Embryonic facial prominence (tissue), 1 donor: Measurements from ENCODE around the gene KCNQ1.

Experiments used
- DNase-seq: peaks from one replicate; pipeline ENCODE4 v3.0.0-alpha.2; 2016; ENCODE audit errors: extremely low spot score

KCNQ1 gene

DNA sequence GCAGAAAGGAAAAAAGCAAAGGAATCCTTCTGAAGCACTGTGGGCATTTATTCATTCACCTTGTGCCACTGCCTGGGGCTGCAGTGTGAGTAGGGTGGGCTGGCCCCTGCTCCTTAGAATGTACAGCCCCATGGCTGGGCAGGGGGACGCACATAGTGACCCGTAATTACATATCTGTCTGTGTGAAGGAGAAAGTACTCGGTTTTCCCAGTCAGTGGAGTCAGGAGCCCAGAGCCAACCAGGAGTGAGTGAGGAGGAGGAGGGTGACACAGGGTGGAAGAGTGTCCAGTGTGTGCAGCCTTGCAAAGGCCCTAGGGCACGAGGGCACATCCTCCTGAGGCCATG, 348.9 kb downstream of the KCNQ1 start:
- DNase-seq, result no peak

DNA sequence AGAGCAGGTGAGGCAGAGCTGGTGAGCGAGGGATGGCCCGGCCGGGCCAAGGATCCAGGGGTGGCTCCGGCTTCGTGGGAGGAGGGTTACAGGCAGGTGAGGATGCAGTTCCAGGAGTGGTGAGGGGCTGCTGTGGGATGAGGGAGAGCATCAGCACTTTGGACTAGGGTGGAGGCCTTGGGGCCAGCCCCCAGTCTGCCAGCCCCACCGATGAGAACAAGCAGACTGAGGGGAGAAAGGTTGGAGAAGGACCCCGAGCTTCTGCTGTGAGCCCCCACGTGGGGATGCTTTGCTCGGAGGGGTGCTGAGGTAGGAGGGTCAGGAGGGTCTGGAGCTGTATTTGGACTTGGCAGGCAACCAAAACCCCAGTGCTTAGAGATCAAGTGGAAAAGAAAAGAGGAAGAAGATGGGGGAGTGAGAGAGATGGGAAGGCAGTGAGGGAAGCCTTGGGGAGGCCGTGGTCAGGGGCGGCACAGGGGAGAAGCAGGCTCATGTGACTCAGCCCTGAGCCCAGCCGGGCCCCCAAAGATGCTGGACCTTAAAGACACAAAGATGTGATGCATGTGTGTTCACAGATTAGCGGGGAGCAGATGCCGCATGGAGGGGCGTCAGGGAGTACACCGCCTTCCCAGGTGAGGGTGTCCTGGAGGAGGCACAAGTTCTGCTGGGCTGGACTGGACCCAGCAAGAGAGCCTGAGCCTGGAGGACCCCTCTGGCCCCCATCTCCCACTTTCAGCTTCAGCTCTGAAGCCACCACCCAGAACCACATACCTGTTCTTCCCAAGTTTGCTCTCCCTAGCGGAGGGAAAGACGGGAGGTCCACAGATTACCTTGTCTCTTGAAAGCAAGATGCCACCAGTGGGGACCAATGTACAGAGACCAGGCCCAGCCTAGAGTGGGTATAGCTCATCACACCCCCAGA, 349.5 kb downstream of the KCNQ1 start:
- no peak for DNase-seq

DNA sequence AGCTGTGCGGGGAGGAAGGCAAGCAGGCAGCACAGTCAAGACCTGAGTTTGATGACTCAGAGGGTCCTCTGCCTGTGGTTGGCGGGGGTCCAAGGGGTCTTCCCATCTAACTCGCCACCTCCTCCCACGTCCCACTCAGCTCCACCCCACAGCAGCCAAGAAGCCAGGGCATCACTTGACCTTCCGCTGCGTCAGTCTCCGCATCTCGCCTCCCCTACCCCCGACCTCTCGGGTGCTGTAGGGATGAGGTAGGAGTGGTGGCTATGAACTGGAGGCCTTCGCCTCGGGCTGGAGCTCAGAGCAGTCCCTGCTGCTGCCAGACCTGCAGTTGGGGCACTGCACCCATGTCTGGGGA, 350.1 kb downstream of the KCNQ1 start:
- DNase-seq, result no peak

DNA sequence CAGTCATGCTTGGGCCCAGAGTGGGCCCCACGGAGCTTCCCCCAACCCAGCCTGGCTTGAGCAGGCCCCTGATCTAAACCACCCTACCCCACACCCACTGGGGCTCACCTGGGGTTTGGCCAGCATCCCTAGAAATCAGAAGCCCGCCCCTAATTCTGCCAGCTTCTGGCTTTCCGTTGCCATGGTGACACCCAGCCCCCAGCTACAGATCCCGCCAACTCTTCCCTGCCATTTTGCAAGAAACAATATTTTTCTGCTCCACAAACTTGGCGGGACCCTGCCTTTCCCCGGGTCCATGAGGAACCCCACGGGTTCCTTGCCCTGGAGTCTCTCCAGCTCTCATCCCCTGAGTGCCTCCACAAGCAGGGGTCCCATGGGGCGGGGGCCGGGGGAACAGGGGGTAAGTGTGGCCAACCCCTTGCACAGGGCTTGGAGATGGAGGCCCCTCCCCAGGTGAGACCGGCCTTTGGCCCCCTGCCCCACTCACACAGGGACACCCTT, 350.7 kb downstream of the KCNQ1 start:
- no peak for DNase-seq

DNA sequence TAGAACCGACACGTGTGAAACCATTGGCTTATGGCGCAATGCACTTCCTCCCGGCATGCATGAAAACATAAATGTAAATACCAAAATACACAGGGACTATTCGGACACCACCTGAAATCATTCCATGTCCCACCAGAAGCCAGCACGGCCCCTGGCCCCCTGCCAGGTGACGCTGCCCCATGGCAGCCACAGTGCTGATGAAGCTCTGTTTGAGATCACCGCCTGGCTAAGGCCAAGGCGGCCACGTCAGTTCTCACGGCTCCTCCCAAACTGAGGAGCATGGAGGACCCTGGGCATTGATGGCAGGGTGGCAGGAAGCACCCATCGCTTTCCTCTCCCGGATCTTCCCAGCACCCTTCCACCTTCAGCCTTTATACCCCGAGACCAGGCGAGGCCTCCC, 351.3 kb downstream of the KCNQ1 start:
- no peak for DNase-seq

DNA sequence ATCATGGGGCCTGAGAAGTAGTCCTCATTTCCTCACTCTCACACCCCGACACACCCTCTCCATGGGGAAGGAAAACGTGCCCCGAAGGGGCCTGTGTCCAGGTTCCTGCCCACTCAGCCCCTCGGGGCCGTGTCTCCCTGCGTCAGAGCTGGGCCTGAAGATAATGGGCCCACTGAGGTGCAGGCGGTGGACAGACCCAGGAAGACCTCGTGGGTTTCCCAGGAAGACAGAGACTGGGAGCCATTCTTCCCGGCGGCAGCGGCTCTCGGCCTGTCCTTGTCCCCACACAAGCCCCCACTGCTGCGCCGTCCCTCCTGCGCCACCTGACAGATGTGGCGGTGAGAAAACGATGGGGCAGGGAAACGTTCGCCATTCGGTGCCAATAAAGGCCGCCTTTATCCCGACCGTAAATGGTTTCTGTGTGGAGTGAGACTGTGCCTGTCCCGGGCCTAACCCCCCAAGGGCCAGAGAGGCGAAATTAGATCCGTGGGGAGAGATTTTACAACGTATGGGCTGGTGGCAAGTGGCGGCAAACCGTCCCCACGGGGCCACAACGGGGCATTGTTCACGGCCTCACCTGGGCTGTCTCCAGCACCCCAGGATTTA, 351.8 kb downstream of the KCNQ1 start:
- DNase-seq, result no peak

DNA sequence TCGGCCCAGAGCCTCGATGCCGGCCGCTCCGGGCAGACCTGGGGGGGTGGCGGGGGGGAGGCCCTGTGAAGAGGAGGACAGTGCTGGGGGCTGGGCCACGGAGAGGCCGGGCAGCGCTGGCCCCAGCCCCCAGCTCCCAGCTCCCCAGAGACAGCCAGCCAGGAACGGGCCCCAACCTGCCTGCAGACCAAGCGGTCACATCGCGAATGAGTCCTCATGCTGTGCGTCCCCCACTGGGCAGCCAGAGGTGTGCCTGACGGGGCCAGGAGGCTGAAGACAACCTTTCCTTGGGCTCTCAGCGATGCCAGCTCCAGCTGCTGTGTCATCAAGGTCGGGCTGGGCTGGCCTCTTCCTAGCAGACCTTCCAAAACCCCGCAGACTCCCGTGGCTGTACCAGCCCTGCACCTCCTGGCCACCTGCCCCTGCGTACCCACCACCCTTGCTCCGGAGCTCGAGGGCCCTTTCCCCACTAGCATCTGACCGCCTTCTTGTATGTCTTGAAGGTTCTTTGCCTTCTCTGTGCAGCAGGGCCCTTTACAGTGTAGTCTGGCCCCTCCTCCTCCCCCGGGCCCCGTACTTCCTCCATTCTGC, 352.4 kb downstream of the KCNQ1 start:
- no peak for DNase-seq

DNA sequence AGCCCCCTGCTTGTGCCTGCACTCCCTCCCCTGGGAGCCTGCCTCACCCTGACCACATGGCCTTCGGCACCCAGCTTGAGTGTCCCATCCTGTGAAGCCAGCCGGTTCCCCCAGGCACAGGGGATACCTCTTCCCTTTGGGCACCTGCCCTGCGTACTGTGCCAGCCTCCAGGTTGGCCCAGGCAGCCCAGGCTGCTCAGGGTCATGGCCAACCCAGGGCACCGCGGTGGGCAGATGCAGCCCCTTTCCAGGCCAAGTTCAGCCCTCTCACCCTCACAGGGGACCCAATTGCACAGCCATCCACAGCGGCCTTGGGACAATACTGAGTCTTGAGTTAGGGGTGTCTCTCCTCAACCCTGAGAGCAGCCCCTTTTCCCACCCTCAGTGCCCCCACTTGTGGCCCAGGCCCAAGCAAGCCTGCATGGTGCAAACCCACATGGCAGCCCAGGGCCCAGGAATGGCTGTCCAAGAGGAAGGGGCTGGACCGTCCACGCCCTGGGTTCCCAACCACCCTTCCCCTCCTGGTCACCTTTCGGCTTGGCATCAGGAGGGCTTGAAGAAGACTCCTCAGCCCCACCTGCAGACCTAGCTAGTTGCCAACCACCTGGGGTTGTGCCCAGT, 353.0 kb downstream of the KCNQ1 start:
- DNase-seq, result no peak

DNA sequence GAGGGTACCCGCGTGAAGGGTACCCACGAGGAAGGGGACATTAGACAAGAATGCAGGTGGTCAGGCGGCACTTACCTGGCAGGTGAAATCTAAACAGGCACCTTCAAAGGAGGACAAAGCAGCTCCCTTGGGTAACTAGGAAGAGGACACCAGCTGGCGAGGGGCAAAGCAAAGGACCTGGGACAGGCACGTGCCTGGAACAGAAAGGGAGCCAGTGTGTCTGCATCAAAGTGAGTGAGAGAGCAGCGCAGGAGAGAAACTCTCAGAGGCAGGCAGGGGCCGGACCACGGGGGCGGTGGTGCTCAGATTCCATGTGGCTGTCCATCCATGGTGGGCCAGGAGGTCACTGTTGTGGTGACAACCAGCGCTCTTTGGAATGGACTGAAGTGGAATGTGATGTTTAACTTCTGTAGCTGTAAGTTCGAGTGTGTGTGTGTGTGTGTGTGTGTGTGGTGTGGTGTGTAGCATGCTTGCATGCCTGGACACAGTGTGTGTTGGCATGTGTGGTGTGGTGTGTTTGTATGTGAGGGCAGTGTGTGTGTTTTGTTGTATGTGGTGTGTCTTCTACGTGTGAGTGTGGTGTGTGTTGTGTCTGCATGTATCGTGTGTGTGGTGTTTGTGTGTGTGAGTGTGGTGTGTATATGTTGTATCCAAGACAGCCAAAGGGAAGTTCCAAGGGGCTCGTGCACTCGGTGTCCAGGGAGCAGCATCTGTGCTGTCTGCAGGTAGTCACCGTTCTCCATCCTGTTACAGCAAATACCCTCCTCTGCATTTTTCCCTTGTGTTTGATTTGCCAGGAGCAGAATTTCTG, 354.3 kb downstream of the KCNQ1 start:
- DNase-seq, result no peak

DNA sequence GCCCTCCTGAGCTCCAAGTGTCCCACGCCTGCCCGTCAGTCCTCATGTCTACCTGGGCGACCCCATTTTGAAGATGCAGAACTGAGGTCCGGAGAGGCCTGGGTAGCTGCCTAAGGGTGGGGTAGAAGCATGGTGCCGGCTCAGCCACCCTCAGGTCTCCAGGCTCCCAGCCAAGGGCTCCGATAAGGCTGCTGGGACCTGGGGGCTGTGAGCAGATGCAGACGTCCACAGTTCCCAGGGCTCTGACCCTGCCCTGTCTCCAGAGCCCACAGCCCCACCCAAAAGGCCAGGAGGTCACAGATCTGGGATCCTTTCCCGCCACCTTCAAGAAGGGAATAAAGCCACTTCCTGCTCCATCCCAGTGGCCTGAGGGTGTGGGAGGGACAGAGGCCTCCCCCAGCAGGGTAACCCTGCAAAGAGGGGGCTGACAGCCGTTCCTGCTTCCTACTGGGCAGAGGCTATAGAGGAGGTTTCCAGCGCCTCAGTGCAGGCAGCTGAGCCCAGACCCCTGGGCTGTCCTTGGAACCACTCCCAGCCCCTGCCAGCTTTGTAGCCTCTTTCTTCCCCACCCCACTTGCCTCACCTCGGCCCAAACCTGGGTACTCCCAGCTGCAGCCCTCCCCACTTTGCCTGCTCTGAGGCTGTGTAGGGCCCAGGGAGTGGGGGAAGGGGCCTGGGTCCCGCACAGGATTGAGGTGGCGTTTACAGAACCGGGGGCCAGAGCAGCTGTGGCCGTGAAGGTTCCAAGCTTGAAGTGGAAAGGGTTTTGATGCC, 355.3 kb downstream of the KCNQ1 start:
- no peak for DNase-seq

DNA sequence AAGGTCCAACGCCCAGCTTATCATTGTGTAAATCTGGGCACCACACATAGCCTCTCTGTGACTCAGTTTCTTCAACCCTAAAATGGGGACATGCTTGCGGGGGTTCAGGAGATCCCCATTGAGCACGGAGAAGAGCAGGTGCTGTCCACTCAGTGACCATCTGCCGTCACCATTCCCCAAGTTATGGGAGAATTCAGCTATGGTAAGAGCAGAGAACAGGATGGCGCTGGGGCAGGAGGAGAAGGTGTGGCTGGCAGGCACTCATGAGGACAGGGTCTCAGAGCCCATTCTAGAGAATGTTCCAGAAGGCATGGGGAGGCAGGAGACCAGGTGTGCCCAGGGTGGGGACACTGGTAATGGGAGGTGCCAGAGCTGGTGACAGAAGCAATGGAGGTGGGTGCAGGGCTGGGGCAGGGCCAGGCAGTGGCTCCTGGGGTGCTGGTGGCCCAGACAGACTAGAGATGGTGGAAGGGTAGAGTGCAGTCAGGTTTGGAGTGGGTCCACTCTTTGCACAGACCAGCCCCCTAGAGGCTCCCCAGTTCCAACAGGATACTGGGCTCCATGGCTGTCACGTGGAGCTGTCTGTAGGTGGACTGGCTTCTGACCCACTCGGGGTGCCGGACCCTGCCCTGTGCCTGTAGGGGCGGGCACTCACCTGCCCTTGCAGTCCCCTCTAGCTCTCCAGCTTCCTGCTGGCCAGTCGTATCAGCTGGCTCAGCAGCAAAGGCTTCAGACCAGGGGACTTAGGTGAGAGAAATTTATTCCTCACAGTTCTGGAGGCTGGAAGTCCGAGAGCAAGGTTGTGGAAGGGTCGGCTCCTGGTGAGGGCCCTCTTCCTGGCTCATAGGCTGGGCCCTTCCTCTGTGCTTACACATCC, 356.1 kb downstream of the KCNQ1 start:
- no peak for DNase-seq

DNA sequence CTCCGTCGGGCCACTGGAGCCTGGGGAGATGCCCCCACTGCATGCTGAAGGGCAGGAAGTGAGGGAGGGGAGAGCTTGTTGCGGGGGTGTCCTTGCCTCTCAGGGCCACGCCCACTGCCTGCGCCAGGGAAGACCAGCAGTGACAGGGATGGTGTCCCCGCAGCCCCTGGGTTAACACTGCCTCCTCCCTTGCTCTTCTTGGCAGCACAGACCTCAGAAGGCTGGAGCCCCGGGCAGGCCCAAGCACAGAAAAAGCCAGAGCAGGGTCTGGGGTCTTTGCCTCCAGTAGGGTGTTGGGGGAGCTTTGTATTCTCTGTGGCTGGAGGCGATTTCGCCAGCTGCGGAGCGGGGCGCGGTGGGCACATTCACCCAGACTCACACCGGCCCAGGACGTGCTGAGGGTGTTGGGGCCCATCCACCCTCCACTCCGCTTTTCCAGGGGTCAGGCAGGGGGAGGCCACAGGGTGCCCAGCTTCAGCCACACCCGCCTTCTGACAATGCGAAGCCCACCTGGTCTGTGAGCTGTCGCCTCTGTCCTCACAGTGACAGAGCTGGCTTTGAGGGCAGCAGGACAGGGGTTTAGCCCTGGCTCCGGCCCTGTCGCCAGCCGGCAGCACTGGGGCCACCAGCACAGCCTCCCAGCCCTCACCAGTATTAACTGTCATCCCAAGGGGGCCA, 357.0 kb downstream of the KCNQ1 start:
- DNase-seq, result no peak

DNA sequence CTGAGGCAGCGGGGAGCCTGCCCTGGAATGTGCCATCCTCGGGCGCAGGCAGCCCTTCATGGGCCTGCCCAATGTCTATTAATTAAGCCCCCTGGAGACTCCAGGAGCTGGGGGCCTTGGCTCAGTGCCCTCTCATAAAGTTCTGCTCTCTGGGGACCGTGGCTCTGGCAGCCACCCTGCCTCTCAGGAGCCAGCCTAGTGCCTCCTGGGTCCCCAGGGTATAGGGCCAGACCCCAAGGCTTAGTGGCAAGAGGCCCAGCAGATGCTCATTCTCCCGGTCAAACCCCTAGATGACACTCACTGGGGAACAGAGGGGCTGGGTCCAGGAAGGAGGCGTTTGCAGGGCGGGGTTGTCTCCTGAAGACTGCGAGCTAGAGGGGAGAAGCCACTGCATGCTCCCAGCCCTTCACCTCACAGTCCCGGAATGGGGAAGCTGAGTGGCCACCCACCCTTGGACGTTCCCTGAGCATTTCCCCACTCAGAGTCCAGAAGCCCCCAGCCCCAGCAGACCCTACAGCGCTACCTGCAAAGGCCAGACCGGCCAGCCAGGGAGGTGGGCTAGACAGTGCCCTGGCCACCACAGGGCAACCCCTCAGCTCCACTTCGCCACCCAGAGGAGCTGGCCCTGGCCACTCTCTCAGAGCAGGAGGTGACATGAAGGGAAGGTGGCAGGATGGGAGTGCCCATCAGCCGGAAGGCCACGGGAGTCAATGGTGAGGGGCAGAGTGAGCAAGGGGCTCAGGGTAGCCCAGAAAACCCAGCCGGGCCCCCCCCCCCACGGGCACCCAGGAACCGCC, 357.8 kb downstream of the KCNQ1 start:
- no peak for DNase-seq

DNA sequence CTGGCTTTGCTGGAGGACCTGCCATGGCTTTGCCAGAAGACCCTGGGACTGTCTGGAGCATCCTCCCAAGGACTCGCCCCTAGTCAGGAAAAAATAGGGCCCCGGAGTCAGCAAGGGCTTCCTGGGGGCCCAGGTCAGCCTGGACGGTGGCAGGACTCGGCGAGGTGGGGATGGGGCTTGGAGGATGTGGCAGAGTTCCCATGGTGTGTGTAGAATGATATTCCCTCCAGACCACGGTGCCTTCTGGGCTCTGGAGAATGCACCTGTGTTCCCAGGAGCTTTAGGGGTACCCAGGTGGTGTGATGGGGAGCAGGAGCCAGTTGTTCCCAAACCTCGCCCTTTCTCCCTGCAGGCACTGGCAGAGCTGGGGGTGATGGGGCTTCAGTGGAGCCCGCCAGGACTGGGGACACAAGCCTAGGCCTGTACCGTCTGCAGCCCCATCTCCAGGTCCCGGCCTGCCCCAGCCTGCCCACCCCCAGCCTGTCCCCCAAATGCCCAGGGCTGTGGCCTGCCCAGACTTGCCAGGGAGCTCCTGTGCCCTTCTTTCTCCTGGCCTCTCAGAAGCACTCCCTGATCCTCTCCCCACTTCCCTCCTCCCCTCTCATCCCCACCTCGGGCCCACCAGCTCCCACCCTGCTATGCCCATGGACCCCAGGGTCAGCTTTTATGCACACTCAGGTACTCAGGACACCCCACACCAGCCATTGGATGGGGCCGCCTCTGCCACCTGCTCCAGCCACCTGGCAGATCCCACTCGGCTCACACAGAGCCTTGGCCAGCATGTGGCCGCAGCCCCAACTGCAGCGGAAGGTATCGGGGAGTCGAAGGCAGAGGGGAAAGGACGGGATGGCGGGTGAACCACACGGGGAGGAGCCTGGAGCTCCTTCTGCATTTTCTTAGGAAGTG, 358.6 kb downstream of the KCNQ1 start:
- no peak for DNase-seq

DNA sequence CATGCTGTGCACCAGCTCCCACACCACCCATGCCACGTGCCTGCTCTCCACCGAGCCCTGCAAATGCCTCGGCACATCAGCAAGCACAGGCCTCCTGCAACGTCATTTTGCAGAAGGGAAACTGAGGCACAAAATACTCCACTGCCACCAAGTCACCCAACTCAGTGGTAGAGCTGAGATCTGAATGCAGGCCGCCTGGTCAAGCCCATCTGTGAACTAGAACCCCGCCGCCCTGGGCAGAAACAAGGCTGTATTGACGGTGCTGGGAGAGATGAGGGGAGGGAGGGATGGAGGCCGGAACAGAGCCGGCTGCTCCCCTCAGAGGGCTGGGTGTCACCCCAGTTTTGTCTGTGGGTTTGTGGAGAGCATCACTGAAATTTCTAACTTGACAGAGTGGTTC, 359.4 kb downstream of the KCNQ1 start:
- DNase-seq, result no peak

DNA sequence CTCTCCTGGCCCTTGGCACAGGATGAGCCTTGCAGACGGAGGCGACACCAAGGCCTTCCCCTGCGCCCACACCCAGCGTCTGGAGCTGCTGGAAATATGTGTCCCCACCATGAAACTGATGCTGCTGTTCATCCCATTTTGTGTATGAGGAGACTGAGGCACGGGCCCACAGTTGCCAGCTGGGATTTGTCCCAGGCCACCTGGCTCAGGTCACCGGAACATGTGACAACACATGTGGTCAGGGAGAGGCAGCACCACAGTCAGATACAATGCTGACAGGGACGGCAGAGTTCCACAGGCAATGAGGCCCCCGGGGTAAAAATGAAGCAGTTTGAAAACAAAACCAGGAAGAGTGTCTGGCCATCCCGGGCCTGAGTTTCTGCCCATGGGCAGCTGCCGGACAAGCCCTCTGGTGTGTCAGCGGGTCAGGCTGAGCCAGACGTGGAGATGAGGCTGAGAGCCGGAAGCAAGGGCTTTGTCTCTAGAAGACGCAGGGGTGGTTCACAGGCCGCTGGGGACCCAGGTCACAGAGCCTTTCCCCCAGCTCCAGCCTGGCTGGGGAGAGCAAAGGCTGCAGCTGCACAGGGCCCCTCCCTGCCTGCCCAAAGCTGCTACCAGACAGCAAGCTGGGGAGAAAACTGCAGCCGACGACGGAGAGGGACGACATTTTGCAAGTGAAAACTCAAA, 360.0 kb downstream of the KCNQ1 start:
- DNase-seq, result no peak
